NCI-H2171 treated with DMSO at 0.1 percent for 48 hours (cell line): ENCODE results near the gene GRIN2D.

Experiments
- DNase-seq: peaks from one replicate; lab custom pipeline; 2025; lab: John Stamatoyannopoulos, UW

Gene GRIN2D

GRCh38 chr19:48442116-48443035 lies 48.9 kb downstream of the GRIN2D start:
- no peak for DNase-seq

GRCh38 chr19:48443256-48443655 lies 49.8 kb downstream of the GRIN2D start:
- peak; percentile 18 for DNase-seq
